LNCaP clone FGC (cell line): Measurements from ENCODE around the gene KNDC1.

ENCODE experiments used
- DNase-seq: peaks from one replicate; pipeline ENCODE4 v3.0.0-alpha.2; 2011; ENCODE audit warnings: low read depth
- H3K4me3 ChIP-seq: 2 replicates; pipeline ENCODE4 v1.5.1; 2011; ENCODE audit warnings: mild to moderate bottlenecking, low read depth, low read length, control low read depth
- TF ChIP-seq, protein P1 (sequence below): IDR thresholded peaks from 2 replicates; pipeline ENCODE4 v1.5.1; 2012; ENCODE audit warnings: mild to moderate bottlenecking; ENCODE audit not compliant: control insufficient read depth, insufficient read depth; ENCODE audit errors: extremely low read depth

Gene KNDC1

DNA sequence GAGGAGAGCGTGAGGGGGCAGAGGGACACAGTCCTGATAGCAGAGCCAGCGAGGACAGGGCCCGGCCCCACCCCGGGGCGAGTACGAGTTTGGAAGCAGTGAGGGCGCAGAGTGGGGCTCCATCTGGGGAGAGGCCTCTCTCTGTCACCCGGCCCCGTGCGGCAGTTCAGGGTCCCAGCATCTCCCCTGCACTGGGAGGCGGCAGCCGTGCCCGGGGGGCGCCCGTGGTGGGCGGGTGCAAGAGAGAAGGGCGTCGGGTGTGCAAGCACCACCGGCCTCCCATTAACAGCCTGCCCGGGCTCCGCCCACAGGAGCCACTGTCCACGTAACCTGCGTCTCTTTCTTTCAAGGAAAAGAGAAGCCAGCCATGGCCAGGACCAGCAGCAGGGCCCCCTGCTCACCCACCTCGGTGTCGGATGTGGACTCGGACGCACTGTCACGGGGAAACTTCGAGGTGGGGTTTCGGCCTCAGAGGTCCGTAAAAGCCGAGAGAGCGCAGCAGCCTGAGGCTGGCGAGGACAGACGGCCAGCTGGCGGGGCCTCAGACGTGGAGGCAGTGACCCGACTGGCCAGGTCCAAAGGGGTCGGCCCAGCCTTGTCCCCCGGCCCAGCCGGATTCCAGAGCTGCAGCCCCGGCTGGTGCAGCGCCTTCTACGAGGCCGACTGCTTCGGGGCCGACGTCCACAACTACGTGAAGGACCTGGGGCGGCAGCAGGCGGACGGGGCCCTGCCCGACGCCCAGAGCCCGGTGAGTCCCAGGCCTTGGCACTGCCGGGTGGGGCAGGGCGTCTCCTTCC, 41.3 kb downstream of the KNDC1 start:
- DNase-seq, result no peak
- TF ChIP-seq, protein P1, sequence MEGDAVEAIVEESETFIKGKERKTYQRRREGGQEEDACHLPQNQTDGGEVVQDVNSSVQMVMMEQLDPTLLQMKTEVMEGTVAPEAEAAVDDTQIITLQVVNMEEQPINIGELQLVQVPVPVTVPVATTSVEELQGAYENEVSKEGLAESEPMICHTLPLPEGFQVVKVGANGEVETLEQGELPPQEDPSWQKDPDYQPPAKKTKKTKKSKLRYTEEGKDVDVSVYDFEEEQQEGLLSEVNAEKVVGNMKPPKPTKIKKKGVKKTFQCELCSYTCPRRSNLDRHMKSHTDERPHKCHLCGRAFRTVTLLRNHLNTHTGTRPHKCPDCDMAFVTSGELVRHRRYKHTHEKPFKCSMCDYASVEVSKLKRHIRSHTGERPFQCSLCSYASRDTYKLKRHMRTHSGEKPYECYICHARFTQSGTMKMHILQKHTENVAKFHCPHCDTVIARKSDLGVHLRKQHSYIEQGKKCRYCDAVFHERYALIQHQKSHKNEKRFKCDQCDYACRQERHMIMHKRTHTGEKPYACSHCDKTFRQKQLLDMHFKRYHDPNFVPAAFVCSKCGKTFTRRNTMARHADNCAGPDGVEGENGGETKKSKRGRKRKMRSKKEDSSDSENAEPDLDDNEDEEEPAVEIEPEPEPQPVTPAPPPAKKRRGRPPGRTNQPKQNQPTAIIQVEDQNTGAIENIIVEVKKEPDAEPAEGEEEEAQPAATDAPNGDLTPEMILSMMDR, result no peak
- no peak overlapping the region for H3K4me3 ChIP-seq

DNA sequence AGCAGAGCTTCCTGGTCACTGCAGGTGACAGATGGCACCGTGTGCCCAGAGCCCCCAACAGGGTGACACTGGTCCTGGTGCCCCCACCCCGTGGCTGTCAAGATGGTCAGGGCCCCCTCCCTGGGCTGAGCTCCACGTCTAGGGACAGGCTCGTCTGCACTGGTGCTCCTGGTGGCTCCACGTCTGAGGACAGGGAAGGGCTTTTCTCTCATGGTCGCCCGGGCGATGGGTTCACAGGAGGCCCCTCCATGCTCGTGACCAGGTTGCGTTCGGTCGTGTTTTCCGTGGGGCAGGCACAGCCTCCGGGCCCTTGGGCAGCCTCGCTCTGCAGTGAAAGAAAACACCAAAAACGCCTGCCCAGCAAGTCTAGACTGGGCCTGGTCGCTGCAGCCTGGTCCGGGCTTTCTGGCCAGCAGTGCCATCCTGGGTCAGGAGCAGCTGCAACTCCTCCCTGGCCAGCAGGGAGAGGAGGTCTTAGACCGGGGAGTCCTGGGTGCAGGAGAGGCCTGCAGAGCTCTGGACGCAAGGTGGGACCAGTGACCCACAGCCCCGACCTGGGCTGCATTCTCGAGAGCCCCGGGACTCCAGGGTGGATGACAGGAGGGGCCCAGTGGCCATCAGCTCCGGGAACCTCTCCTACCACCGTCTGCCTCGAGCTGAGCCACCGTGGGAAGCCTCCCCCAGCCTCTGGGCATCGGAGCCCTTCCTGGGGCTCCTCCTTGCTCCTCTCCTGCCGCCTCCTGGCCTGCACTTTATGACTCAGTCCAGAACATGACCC, 42.1 kb downstream of the KNDC1 start:
- no peak for DNase-seq
- no peak overlapping the region for H3K4me3 ChIP-seq
- TF ChIP-seq, protein P1, result no peak

DNA sequence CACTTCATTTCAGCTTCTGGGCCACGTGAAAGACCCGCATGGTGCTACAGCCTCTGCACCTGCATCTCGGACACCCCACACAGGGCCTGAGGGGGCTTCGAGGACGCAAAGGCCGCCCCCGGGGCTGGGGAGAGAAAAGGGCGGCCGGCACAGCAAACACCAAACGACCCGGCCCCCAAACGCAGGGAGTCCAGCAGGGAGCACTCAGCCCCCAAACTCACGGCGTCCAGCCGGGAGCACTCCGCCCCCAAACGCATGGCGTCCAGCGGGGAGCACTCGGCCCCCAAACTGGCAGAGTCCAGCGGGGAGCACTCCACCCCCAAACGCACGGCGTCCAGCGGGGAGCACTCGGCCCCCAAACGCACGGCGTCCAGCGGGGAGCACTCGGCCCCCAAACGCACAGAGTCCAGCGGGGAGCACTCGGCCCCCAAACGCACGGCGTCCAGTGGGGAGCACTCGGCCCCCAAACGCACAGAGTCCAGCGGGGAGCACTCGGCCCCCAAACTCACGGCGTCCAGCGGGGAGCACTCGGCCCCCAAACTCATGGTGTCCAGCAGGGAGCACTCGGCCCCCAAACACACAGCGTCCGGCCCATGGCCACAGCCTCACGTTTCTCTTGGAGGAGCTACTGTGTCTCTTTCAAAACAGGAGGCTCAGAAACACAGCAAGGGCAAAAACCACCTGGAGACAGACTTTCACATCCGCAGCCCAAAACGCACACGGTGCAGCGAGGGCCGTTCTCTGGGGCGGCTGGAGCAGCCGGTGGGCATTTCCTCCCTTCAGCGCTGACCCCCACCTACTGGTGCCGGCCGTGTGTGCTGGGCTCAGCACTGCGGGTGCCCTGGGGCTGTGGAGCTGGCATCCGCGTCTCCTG, 43.0 kb downstream of the KNDC1 start:
- no peak for DNase-seq
- no peak overlapping the region for H3K4me3 ChIP-seq

DNA sequence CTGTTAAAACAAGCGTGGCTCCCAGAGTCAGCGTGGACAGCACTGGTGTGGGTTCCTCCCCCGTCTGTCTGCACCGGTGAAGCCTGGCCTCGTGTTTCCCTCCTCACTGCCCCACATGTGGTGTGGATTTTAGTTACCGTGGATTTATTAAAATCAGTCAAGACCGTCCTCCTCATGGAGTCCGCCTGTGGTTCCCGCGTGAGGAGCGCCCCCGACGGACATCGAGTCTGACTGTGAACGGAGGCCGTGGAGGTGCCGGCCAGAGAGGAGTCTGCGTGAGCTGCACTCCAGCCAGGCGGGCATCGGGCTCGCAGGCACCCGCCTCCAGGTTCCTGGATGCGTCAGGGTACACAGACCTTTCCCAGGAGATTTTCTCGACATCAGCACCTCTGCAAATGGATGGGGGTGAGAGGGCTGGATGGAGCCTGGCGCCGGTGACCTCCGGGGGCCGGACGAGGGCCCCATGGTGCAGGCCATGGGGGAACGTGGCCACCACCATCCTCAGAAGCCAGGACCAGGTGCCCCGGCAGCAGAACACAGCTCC, 43.7 kb downstream of the KNDC1 start:
- no peak overlapping the region for H3K4me3 ChIP-seq
- no peak for DNase-seq
- TF ChIP-seq, protein P1, result no peak

More for the DNA sequence above, 43.0 kb downstream of the KNDC1 start:
- TF ChIP-seq, protein P1, result no peak

DNA sequence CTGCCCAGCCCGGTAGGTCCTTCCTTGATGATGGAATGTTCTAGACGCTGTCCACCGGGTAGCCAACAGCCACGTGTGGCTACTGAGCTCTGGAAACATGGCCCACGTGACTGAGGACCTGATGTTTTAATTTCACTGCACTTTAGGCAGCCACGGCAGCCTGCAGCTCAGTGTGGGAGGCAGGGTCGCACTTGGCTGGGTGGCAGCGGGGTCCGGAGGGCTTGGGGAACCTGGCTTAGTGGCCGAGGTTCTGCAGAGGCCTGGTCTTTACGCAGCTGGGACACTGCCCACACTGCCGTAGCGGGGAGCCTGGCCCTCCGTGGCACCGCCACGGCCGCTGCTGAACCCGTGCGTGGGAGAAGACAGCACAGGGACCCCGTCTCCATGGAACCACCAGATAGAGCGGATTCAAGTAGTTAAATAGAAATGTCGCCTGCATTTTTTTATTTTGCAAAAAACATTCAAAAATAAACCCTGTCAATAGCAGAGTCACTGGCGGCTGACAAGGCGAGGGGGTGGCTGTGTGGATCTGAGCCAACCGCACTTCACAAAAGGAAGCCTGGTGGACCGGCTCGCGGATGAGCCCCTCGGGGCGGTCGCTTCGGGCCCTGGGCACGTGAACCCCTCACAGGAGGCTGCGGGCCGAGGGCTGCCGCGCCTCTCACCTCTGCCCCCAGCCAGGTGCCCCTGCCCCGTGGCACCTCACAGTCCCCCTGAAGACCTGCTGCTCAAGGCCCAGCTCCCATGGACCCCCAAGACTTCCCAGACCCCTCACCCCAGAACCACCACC, 44.4 kb downstream of the KNDC1 start:
- H3K4me3 ChIP-seq, result no peak overlapping the region
- TF ChIP-seq, protein P1, result no peak
- no peak for DNase-seq

DNA sequence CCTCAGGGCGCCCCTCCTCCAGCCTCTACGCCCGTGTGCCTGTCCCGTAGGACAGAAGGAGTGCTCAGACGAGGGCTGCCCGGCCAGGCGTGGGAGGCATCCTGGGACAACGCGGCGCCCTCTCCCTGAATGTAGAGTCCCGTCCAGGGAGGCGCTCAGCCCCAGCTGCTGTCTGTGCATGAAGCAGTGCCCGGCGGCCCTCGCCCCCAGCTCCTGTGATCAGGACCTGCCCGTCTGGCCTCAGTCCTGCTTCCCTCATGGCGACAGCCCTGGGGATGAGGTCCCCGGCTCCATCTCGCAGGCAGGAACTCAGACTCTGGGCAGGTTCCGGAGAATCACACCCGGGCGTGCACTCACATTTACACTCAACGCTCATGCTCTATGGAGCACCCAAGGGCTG, 45.1 kb downstream of the KNDC1 start:
- TF ChIP-seq, protein P1, result no peak
- no peak overlapping the region for H3K4me3 ChIP-seq
- DNase-seq, result no peak
